ENCODE data around the gene VIPR2.

VIPR2 gene

GRCh38 chr7:159066816-159067575 is 77.7 kb downstream of the VIPR2 start:
- no peak for DNase-seq (ENCODE audit: low read depth in 2 of 2)

GRCh38 chr7:159065852-159066480 is 78.7 kb downstream of the VIPR2 start:
- DNase-seq (ENCODE audit: low read depth in 2 of 2) = no peak

- no peak for DNase-seq (ENCODE audit: low read depth in 2 of 2)
Measured at GRCh38 chr7:159064816-159065510, 79.7 kb downstream of the VIPR2 start.

GRCh38 chr7:159064121-159064815 is 80.4 kb downstream of the VIPR2 start:
- no peak for DNase-seq (ENCODE audit: low read depth in 2 of 2)

- DNase-seq (ENCODE audit: low read depth in 2 of 2) = no peak
Measured at GRCh38 chr7:159063046-159063840, 81.4 kb downstream of the VIPR2 start.

- no peak for DNase-seq (ENCODE audit: low read depth in 2 of 2)
Measured at GRCh38 chr7:159062569-159062968, 82.1 kb downstream of the VIPR2 start.

- DNase-seq (ENCODE audit: low read depth in 2 of 2) = no peak
Measured at GRCh38 chr7:159061674-159062212, 82.9 kb downstream of the VIPR2 start.

- DNase-seq (ENCODE audit: low read depth in 2 of 2) = no peak
Measured at GRCh38 chr7:159061209-159061608, 83.5 kb downstream of the VIPR2 start.

- no peak for DNase-seq (ENCODE audit: low read depth in 2 of 2)
Measured at GRCh38 chr7:159060440-159060839, 84.2 kb downstream of the VIPR2 start.

- DNase-seq (ENCODE audit: low read depth in 2 of 2) = no peak
Measured at GRCh38 chr7:159059629-159060028, 85.0 kb downstream of the VIPR2 start.

- no peak for DNase-seq (ENCODE audit: low read depth in 2 of 2)
Measured at GRCh38 chr7:159057647-159058046, 87.0 kb downstream of the VIPR2 start.

GRCh38 chr7:159056737-159057136 is 87.9 kb downstream of the VIPR2 start:
- DNase-seq (ENCODE audit: low read depth in 2 of 2) = no peak

GRCh38 chr7:159051916-159052315 is 92.8 kb downstream of the VIPR2 start:
- DNase-seq (ENCODE audit: low read depth in 2 of 2) = no peak

- no peak for DNase-seq (ENCODE audit: low read depth in 2 of 2)
Measured at GRCh38 chr7:159050704-159051103, 94.0 kb downstream of the VIPR2 start.

- no peak for DNase-seq (ENCODE audit: low read depth in 2 of 2)
Measured at GRCh38 chr7:159049266-159050025, 95.2 kb downstream of the VIPR2 start.

GRCh38 chr7:159048656-159049055 is 96.0 kb downstream of the VIPR2 start:
- DNase-seq (ENCODE audit: low read depth in 2 of 2) = no peak

GRCh38 chr7:159047536-159047935 is 97.1 kb downstream of the VIPR2 start:
- DNase-seq (ENCODE audit: low read depth in 2 of 2) = no peak

GRCh38 chr7:159046300-159046699 is 98.4 kb downstream of the VIPR2 start:
- no peak for DNase-seq (ENCODE audit: low read depth in 2 of 2)

- DNase-seq (ENCODE audit: low read depth in 2 of 2) = no peak
Measured at GRCh38 chr7:159045839-159046238, 98.8 kb downstream of the VIPR2 start.

- no peak for DNase-seq (ENCODE audit: low read depth in 2 of 2)
Measured at GRCh38 chr7:159042581-159043101, 102.0 kb downstream of the VIPR2 start.

Data from fibroblast of skin of left quadriceps (primary cell).